ENCODE measurements around the gene LRCOL1. TPM values are rescaled to one million over a fixed set of nuclear protein-coding genes. Genes with fewer than 3 reads are reported as not detected.
"Not testable (repeated sequence)": the region's sequence is repeated elsewhere in the genome, so short reads cannot be mapped to it uniquely, and the experiment has no call there.

Gene LRCOL1
- polyA plus RNA-seq, 3 donors: 2.4 to 5.8 (median 2.6) TPM

DNA sequence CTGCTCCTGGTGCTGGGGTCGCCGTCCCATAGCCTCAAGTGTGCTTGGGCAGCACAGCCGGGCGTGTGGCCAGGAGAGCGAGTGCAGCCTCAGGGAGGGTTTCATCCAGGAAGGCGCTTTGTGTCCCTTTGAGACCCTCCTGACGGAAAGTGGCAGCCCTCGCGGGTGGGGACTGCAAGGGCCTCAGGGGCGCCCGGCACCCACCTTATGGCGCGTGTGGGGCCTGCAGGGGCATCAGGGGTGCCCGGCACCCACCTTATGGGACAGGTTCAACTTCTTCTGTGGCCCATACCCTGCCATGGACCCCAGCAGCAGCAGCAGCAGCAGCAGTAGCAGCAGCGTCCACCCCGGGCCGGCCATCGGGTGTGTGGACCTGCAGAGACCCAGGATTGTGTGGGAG is 4.5 kb downstream of the LRCOL1 start:
- no peak for DNase-seq (ENCODE audit: extremely low read depth in 1 of 11, low read depth in 9 of 11, low spot score in 4 of 11)

DNA sequence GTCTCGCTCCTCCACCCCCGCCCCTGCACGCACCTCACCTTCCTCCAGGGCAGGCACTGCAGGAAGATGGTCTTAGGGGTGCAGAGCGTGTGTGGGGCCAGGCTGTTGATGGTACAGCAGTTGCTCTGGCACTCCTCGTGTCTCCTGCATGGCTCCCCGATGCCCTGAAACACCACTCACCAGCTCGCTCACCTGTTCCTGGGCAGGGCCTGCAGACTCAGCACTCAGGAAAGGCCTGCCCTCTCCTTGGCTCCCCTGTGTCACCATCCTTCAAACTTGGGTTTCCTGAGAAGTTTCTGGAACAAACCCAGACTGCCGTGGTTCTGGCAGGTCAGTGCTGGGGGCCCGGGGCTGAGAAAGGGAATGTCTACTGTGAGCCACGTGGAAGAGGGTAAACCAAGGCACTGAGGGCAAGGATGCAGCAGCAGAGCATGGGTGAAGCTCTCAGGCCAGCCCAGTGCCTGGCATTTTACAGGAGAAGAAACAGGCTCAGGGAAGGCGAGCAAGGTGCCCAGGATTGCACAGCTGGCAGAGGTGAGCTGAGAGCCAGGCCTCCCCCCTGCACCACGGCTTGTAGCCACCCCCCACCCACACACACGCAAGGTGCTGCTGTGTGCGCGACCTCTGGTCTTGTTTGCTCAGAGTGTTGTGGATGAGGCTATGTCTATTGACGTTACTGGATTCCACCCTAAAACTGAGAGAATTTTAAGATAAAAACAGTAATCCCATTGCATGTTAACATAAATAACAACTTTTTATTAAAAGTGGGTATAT is 5.5 kb downstream of the LRCOL1 start:
- DNase-seq (ENCODE audit: extremely low read depth in 1 of 11, low read depth in 9 of 11, low spot score in 4 of 11): no peak

GRCh38 chr12:132604151-132604618 is 6.2 kb downstream of the LRCOL1 start:
- peak in 1 of 11 donors; percentile 64 for DNase-seq (ENCODE audit: extremely low read depth in 1 of 11, low read depth in 9 of 11, low spot score in 4 of 11)

GRCh38 chr12:132603240-132604150 is 6.9 kb downstream of the LRCOL1 start:
- no peak for DNase-seq (ENCODE audit: extremely low read depth in 1 of 11, low read depth in 9 of 11, low spot score in 4 of 11)

DNA sequence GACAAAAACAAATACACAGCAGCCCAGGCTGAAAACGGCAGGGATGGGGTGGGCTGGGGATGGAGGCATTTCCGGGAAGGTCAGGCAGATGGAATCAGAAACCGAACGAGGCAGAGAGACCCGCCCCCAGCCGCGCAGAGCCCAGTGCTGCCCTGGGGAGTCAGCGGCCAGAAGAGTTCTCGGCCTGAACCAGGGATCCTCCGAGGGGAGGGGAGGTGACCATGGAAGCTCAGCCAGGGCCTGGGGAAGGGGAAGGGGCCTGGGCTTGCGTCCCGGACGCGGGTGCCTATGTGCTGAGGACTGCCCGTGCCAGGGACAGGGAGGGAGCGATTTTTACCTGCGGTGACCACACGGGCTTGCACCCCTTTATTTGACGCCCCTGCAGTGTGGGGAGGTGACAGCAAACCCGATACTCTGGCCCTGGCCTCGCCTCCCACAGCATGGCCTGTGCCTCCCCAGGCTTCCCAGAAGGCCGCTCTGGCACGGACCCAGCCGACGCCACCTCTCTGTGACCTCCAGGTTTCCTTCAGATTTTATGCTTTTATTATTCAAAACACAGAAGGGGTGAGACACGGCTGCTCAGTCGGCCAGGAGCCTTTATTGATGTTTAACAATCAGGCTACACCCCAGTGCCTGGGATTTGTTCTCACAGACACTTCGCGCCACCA is 7.7 kb downstream of the LRCOL1 start:
- DNase-seq (ENCODE audit: extremely low read depth in 1 of 11, low read depth in 9 of 11, low spot score in 4 of 11): peak in 1 of 11 donors; percentile 63

- no peak for DNase-seq (ENCODE audit: extremely low read depth in 1 of 11, low read depth in 9 of 11, low spot score in 4 of 11)
Measured at GRCh38 chr12:132601171-132601883, 9.1 kb downstream of the LRCOL1 start.

DNA sequence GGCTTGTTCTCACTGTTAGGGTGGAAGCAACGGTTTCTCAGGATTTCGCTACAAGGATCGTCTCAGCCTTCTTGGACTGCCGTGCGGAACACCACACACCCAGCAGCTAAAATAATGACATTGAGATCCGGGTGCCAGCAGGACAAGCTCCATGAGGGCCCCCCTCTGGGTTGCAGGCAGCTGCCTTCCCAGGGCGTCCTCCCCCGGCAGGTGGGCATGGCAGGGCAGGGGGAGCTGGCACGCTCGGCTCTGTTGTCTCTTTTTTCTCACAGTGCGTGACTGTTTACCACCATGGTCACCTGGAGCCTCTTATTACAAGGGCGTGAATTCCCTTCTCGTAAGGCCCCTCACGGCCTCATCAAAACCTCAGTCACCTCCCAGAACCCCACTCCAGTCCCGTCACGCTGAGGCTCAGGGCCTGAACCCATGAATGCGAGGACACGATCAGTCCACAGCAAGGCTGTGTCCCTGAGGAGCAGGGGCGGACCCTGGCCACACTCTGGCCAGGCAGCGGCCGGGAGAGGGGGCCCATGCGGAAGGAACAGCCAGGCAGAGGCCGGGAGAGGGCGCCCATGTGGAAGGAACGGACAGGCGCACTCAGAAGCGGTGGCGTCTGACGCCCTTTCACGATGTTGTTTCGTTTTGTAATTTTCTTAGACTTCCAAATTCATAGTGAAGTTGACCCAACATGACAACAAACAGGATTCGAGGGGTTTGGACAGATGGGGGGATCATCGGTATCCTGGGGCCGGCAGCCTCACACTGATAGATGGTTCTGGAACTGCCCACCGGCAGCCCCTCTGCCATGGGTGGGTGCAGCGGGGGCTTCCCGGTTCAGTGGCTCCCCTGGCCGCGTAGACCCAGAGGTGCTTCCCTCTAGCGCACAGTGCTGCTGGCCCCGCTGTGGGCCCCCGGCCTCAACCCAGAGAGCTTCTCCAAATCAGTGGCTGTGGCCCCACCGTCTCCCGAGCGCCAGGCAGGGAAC is 10.0 kb downstream of the LRCOL1 start:
- peak in 3 of 11 donors; percentile 68 to 78 (median 72) for DNase-seq (ENCODE audit: extremely low read depth in 1 of 11, low read depth in 9 of 11, low spot score in 4 of 11)

- not testable (repeated sequence) for DNase-seq (ENCODE audit: extremely low read depth in 1 of 11, low read depth in 9 of 11, low spot score in 4 of 11)
Measured at GRCh38 chr12:132599502-132599901, 10.9 kb downstream of the LRCOL1 start.

- DNase-seq (ENCODE audit: extremely low read depth in 1 of 11, low read depth in 9 of 11, low spot score in 4 of 11): peak in 3 of 11 donors; percentile 51 to 81 (median 70)
Measured at GRCh38 chr12:132597333-132598316, 12.8 kb downstream of the LRCOL1 start.

DNA sequence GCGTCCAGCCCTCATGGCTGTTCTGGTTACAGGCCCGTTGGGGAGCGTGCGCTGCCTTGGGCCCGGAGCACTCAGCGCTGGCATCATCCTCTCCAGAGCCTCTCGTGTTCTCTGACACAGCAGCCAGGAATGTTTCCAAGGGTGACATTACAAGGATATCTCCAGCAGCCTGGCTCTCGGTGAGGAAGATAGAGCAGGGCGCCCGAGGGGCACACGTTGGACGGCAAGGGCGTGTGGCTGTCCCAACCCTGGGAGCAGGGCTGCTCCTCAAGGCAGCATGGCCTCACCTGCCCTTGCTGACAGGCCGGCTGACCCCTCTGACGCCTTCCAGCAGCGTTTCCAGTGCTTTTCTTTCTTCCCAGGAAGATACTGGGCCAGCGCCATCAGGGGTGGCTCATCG is 14.4 kb downstream of the LRCOL1 start:
- DNase-seq (ENCODE audit: extremely low read depth in 1 of 11, low read depth in 9 of 11, low spot score in 4 of 11): no peak

DNA sequence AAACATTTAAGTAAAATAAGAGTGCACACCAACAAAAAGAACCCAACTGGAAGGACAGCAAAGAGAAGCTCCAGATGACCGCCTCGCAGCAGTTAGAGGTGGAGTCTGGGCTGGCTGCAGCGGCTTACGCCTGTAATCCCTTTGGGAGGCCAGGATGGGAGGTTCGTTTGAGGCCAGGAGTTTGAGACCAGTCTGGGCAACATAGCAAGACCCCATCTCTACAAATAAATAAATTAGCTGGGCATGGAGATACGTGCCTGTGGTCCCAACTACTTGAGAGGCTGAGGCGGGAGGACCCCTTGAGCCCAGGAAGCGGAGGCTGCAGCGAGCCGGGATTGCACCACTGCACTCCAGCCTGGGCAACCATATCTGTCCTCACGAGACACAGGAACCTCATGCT is 15.2 kb downstream of the LRCOL1 start:
- no peak for DNase-seq (ENCODE audit: extremely low read depth in 1 of 11, low read depth in 9 of 11, low spot score in 4 of 11)

DNA sequence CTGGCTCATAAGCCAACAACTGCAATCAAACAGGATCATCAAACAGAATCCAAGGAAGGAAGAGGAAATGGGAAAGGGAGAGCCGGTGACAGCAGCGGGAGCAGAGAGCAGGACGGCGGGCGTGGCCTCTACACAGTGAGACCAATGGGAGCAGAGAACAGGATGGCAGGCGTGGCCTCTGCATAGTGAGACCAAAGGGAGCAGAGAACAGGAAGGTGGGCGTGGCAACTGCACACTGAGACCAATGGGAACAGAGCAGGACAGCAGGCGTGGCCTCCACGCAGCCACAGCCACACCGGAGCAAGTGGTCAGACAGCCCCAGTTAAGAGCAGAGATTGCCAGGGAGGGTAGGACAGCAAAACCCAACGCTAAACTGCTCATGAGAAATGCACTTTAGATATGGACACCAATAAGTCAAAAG is 16.4 kb downstream of the LRCOL1 start:
- peak in 9 of 11 donors; percentile 88 to 96 (median 92) for DNase-seq (ENCODE audit: extremely low read depth in 1 of 11, low read depth in 9 of 11, low spot score in 4 of 11)

GRCh38 chr12:132593521-132593920 is 16.9 kb downstream of the LRCOL1 start:
- no peak for DNase-seq (ENCODE audit: extremely low read depth in 1 of 11, low read depth in 9 of 11, low spot score in 4 of 11)

DNA sequence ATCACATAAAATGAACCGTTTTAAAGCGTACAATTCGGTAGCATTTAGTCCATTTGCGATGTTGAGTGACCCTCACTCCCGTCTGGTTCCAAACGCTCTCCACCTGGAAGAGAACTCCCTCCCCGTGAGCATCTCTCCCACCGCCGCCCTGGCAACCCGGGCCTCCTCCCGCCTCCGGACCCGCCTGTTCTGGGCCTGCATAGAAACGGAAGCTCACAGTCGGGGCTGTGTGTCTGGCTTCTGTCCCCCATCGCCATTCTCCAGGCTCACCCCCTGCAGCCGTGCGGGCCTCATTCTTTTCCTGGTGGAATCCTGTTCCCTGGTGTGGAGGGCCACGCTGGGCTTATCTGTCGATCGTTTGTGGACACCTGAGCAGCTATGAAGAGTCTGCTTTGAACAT is 17.3 kb downstream of the LRCOL1 start:
- no peak for DNase-seq (ENCODE audit: extremely low read depth in 1 of 11, low read depth in 9 of 11, low spot score in 4 of 11)

DNA sequence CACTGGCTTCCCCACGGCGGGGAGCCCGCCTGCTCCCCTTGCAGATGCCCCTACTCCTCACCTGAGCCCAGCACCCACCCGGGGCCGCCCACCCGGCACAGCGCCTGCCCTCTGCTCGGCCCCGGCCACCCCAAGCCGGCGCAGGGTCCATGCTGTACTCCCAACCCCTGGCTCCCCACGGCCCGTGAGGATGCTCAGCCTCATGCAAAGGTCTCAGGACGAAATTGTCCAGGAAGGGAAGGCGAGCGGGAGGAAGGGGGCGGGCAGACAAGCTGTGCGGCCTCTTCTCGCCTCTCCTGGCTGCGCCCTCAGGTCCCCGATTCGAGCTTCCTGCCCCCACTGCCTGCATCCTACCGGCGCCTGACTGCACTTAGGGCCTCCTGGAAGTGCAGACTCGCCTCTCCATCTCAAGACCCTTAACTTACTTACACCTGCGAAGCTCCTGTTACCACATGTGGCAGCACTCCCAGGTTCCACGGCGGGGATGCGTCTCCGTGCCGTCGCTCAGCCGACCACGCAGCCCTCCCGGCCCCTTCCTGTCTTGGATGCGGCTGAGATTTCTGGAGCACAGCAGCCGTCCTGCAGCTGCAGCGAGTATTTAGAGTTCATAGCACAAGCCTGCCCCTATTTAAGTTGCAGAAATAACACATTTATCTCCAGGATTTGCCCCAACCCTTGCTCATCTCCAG is 18.0 kb downstream of the LRCOL1 start:
- DNase-seq (ENCODE audit: extremely low read depth in 1 of 11, low read depth in 9 of 11, low spot score in 4 of 11): no peak

All from renal cortex interstitium (tissue), 11 donors.